ENCODE results near the gene BCL11B.

The BCL11B gene

GRCh38 chr14:99168330-99168729, 103.7 kb downstream of the BCL11B start:
- no peak for DNase-seq

- no peak for DNase-seq
Observed at GRCh38 chr14:99166506-99166905, 105.5 kb downstream of the BCL11B start.

GRCh38 chr14:99164712-99165111, 107.3 kb downstream of the BCL11B start:
- DNase-seq: no peak

- no peak for DNase-seq
Observed at GRCh38 chr14:99163446-99163845, 108.6 kb downstream of the BCL11B start.

GRCh38 chr14:99159341-99160340, 112.4 kb downstream of the BCL11B start:
- DNase-seq: no peak

GRCh38 chr14:99158646-99159165, 113.3 kb downstream of the BCL11B start:
- no peak for DNase-seq

- DNase-seq: no peak
Observed at GRCh38 chr14:99158150-99158549, 113.8 kb downstream of the BCL11B start.

- DNase-seq: no peak
Observed at GRCh38 chr14:99157676-99158075, 114.3 kb downstream of the BCL11B start.

GRCh38 chr14:99157246-99157645, 114.8 kb downstream of the BCL11B start:
- no peak for DNase-seq

GRCh38 chr14:99156814-99157213, 115.2 kb downstream of the BCL11B start:
- no peak for DNase-seq

GRCh38 chr14:99156090-99156425, 115.9 kb downstream of the BCL11B start:
- DNase-seq: no peak

- no peak for DNase-seq
Observed at GRCh38 chr14:99155173-99156089, 116.6 kb downstream of the BCL11B start.

GRCh38 chr14:99150236-99150635, 121.8 kb downstream of the BCL11B start:
- no peak for DNase-seq

- no peak for DNase-seq
Observed at GRCh38 chr14:99148861-99149610, 123.0 kb downstream of the BCL11B start.

GRCh38 chr14:99148131-99148530, 123.9 kb downstream of the BCL11B start:
- no peak for DNase-seq

- no peak for DNase-seq
Observed at GRCh38 chr14:99147366-99147740, 124.6 kb downstream of the BCL11B start.

- no peak for DNase-seq
Observed at GRCh38 chr14:99146616-99147365, 125.2 kb downstream of the BCL11B start.

GRCh38 chr14:99145307-99145706, 126.7 kb downstream of the BCL11B start:
- no peak for DNase-seq

GRCh38 chr14:99143793-99144192, 128.2 kb downstream of the BCL11B start:
- DNase-seq: no peak

GRCh38 chr14:99143126-99143525, 128.9 kb downstream of the BCL11B start:
- DNase-seq: no peak
